Suppressor macrophage treated with lipopolysaccharide for 4 hours (primary cell): ENCODE data around the gene TMEM269.

Experiments
- DNase-seq: peaks from one replicate; pipeline ENCODE4 v3.0.0-alpha.2; 2020

TMEM269 gene

GRCh38 chr1:42784946-42785693, at the start of gene TMEM269:
TMEM269 (plus strand) TSS chr1:42784991; CDS start chr1:42789894, 4,903 bp downstream.
- DNase-seq, result no peak

- no peak for DNase-seq
These were observed 49.7 kb upstream of the TMEM269 start for GRCh38 chr1:42735056-42735455.

- DNase-seq, result no peak
These were observed 49.2 kb upstream of the TMEM269 start for GRCh38 chr1:42735477-42736105.

GRCh38 chr1:42736152-42736551, 48.6 kb upstream of the TMEM269 start:
- peak; percentile 48 for DNase-seq

- DNase-seq, result no peak
These were observed 48.1 kb upstream of the TMEM269 start for GRCh38 chr1:42736571-42737200.

GRCh38 chr1:42737257-42737656, 47.5 kb upstream of the TMEM269 start:
- DNase-seq, result peak; percentile 59

- no peak for DNase-seq
These were observed 46.7 kb upstream of the TMEM269 start for GRCh38 chr1:42737986-42738677.

GRCh38 chr1:42738678-42739226, 46.0 kb upstream of the TMEM269 start:
- no peak for DNase-seq

- no peak for DNase-seq
These were observed 44.8 kb upstream of the TMEM269 start, which contains the start of gene CLDN19 for GRCh38 chr1:42739753-42740700. CLDN19 (minus strand) TSS chr1:42740236; CDS start chr1:42740063, 173 bp downstream.

GRCh38 chr1:42740851-42741580, 43.8 kb upstream of the TMEM269 start:
- no peak for DNase-seq

GRCh38 chr1:42741706-42742105, 43.1 kb upstream of the TMEM269 start:
- DNase-seq, result no peak

GRCh38 chr1:42742141-42742540, 42.6 kb upstream of the TMEM269 start:
- DNase-seq, result no peak

GRCh38 chr1:42742617-42743316, 42.0 kb upstream of the TMEM269 start:
- DNase-seq, result no peak

GRCh38 chr1:42743317-42744147, 41.3 kb upstream of the TMEM269 start:
- no peak for DNase-seq

GRCh38 chr1:42744148-42744413, 40.7 kb upstream of the TMEM269 start:
- DNase-seq, result no peak

- no peak for DNase-seq
These were observed 38.9 kb upstream of the TMEM269 start for GRCh38 chr1:42745851-42746250.

GRCh38 chr1:42746436-42747105, 38.2 kb upstream of the TMEM269 start:
- DNase-seq, result no peak

GRCh38 chr1:42747125-42747524, 37.7 kb upstream of the TMEM269 start:
- DNase-seq, result peak; percentile 46

- DNase-seq, result no peak
These were observed 36.8 kb upstream of the TMEM269 start for GRCh38 chr1:42748021-42748420.
